Gastroesophageal sphincter (tissue), 4 donors: ENCODE data around the gene MORC2. TPM values are rescaled to one million over a fixed set of nuclear protein-coding genes. Genes with fewer than 3 reads are reported as not detected.

Experiments
- ATAC-seq: fragments of 150-250 bp; one replicate; pipeline ENCODE4 v1.9.1; 2016; ENCODE audit warnings: mild to moderate bottlenecking, moderate library complexity
- H3K27ac ChIP-seq, 4 donors: fragments of 200-600 bp; sonication (generic) in 3 of 4; 1 replicate in 3 of 4; 2 replicates in 1 of 4; pipeline ENCODE4 v1.5.1; 2016 to 2019
- H3K27me3 ChIP-seq: fragments of 200-600 bp; sonication (generic); one replicate; pipeline ENCODE4 v1.5.1; 2019
- H3K36me3 ChIP-seq, 2 donors: fragments of 200-600 bp; sonication (generic); one replicate each; pipeline ENCODE4 v1.5.1; 2019; ENCODE audit warnings: control low read depth in 1 of 2
- H3K4me1 ChIP-seq, 3 donors: fragments of 200-600 bp; sonication (generic); 1 replicate in 2 of 3; 2 replicates in 1 of 3; pipeline ENCODE4 v1.5.1; 2016 to 2019; ENCODE audit warnings: control low read depth in 2 of 3
- H3K4me3 ChIP-seq, 2 donors: fragments of 200-600 bp; sonication (generic); one replicate each; pipeline ENCODE4 v1.5.1; 2019; ENCODE audit warnings: mild to moderate bottlenecking in 1 of 2, moderate library complexity in 1 of 2
- H3K9me3 ChIP-seq, 3 donors: fragments of 200-600 bp; sonication (generic); one replicate each; pipeline ENCODE4 v1.5.1; 2017 to 2019; ENCODE audit warnings: control low read depth in 2 of 3
- CTCF ChIP-seq, 4 experiments: fragments of 200-600 bp in 2 of 4; fragments of 450-650 bp in 2 of 4; sonication (generic) in 1 of 4; IDR thresholded peaks; one replicate each; pipeline ENCODE4 v1.5.1; 2017 to 2019; ENCODE audit warnings: antibody characterized with exemption in 4 of 4, mild to moderate bottlenecking in 2 of 4, moderate library complexity in 2 of 4
- EP300 ChIP-seq: sonication (generic); formaldehyde crosslinking; IDR thresholded peaks from one replicate; pipeline ENCODE4 v1.6.1; 2017; ENCODE audit warnings: antibody characterized with exemption, mild to moderate bottlenecking
- POLR2A ChIP-seq, 2 donors: fragments of 450-650 bp; IDR thresholded peaks; one replicate each; pipeline ENCODE4 v1.6.1; 2017; ENCODE audit warnings: antibody characterized with exemption in 2 of 2, mild to moderate bottlenecking in 2 of 2, moderate library complexity in 1 of 2
- POLR2AphosphoS5 ChIP-seq: sonication (generic); formaldehyde crosslinking; IDR thresholded peaks from one replicate; pipeline ENCODE4 v1.6.1; 2017; ENCODE audit warnings: antibody characterized with exemption
- WGBS, 2 donors: methylation state at CpG; one replicate each; pipeline ENCODE4 v1.1.5; 2018; ENCODE audit warnings: low coverage in 1 of 2; 5-methylcytosine and 5-hydroxymethylcytosine counted together
- small RNA-seq, 4 donors: library from RNA; depleted of rRNA; stranded (forward); fragments of <200 nt; gene quantifications; one replicate each; pipeline ENCODE3, GENCODE V24; 2016
- total RNA-seq, 4 donors: library from RNA; depleted of rRNA; stranded (reverse); fragments of >200 nt; gene quantifications; one replicate each; pipeline ENCODE4 v1.1.0, GENCODE V29; 2016

Gene MORC2
- total RNA-seq, 4 donors from 2014 or later, result 11.3 to 36.0 (median 29.6) TPM

GRCh38 chr22:30875481-30876215 lies 92.9 kb downstream of the MORC2 start:
- Histone ChIP-seq H3K4me1 (peaks cover 0 to 6% (median 0%) of the 10 kb centered on the region in 3 donors), H3K4me3 (no peak overlapping the region), H3K9me3 (no peaks in the 10 kb centered on the region), H3K27ac (no peak overlapping the region), H3K27me3 (no peaks in the 10 kb centered on the region), H3K36me3 (peaks cover 0 to 9% of the 10 kb centered on the region in 2 donors)
- WGBS, 2 donors, result 83 to 98% methylated on average over 1 to 13 of the region's 17 CpGs
- no peak for ATAC-seq
- TF ChIP-seq EP300 (no peak), CTCF (IDR thresholded peaks at IDR 0.05) (no peak), POLR2A (IDR thresholded peaks at IDR 0.05) (no peak), POLR2AphosphoS5 (no peak)

Small RNA genes lying within 50 kb of the gene (small RNA-seq; reads per million reads assigned to genes)
- 0 reads per million in 4 donors for gene RF01892

Other genes with a start within 250 kb of the MORC2 start
- gene TUG1, start 491 bp upstream of the MORC2 start, total RNA-seq, result 10 to 100 TPM; 53.8 to 89.8 (median 66.1) TPM
- gene SMTN, start 112.5 kb upstream of the MORC2 start, total RNA-seq, result 1,000 to 10,000 TPM in 2 of 4 donors, 100 to 1,000 TPM in 2; 900 to 1,687 (median 1,274) TPM
- gene SELENOM, start 138.8 kb upstream of the MORC2 start, total RNA-seq, result 1,000 to 10,000 TPM in 3 of 4 donors, 100 to 1,000 TPM in 1; 941 to 2,300 (median 1,432) TPM
- 1 to 10 TPM in 3 of 4 donors, under 1 TPM in 1; 0.54 to 5.3 (median 2.1) TPM for gene INPP5J, start 154.2 kb upstream of the MORC2 start, total RNA-seq
- under 1 TPM in 3 of 4 donors, not detected in 1; 0.12 to 0.47 (median 0.22) TPM for gene PLA2G3, start 171.7 kb upstream of the MORC2 start, total RNA-seq
- 10 to 100 TPM; 47.9 to 66.9 (median 62.5) TPM for gene RNF185, start 191.4 kb upstream of the MORC2 start, total RNA-seq
- gene LIMK2, start 243.5 kb upstream of the MORC2 start, total RNA-seq, result 10 to 100 TPM; 13.4 to 19.1 (median 15.9) TPM